ENCODE data around the gene LMO2.

The LMO2 gene

GRCh38 chr11:33863418-33864172 is 28.3 kb downstream of the LMO2 start:
- H3K4me3 ChIP-seq: no peak overlapping the region
- DNase-seq: no peak
- no peaks in the 10 kb centered on the region for H3K36me3 ChIP-seq
- H3K9me3 ChIP-seq: no peaks in the 10 kb centered on the region
- no peak for TF ChIP-seq CTCF (IDR thresholded peaks at IDR 0.05)
- peaks cover 0 to 2% (median 1%) of the 10 kb centered on the region in 4 donors for H3K4me1 ChIP-seq
- peaks cover 0 to 35% of the 10 kb centered on the region in 2 donors for H3K27me3 ChIP-seq
- intact Hi-C loops (cut with DNase I; ENCODE audit: low total_unique reads): no loop called here
- H3K27ac ChIP-seq: no peak overlapping the region

- intact Hi-C loops (cut with DNase I; ENCODE audit: low total_unique reads): no loop called here
- no peak overlapping the region for H3K27ac ChIP-seq
Measured at GRCh38 chr11:33861941-33862589, 29.8 kb downstream of the LMO2 start.

GRCh38 chr11:33861386-33861785 is 30.5 kb downstream of the LMO2 start:
- TF ChIP-seq CTCF (IDR thresholded peaks at IDR 0.05): no peak
- H3K27ac ChIP-seq: no peak overlapping the region
- H3K27me3 ChIP-seq: peaks cover 0 to 32% of the 10 kb centered on the region in 2 donors
- intact Hi-C loops (cut with DNase I; ENCODE audit: low total_unique reads): no loop called here
- no peaks in the 10 kb centered on the region for H3K9me3 ChIP-seq
- no peaks in the 10 kb centered on the region for H3K4me1 ChIP-seq
- no peaks in the 10 kb centered on the region for H3K36me3 ChIP-seq
- no peak for DNase-seq
- H3K4me3 ChIP-seq: no peak overlapping the region

More at GRCh38 chr11:33861941-33862589, 29.8 kb downstream of the LMO2 start:
- DNase-seq: no peak
- Histone ChIP-seq H3K4me3 (no peak overlapping the region), H3K27me3 (peaks cover 0 to 37% of the 10 kb centered on the region in 2 donors), H3K9me3 (no peaks in the 10 kb centered on the region), H3K36me3 (no peaks in the 10 kb centered on the region), H3K4me1 (no peaks in the 10 kb centered on the region)
- no peak for TF ChIP-seq CTCF (IDR thresholded peaks at IDR 0.05)

GRCh38 chr11:33860926-33861325 is 30.9 kb downstream of the LMO2 start:
- no peaks in the 10 kb centered on the region for H3K4me1 ChIP-seq
- H3K9me3 ChIP-seq: no peaks in the 10 kb centered on the region
- no peak for TF ChIP-seq CTCF (IDR thresholded peaks at IDR 0.05)
- intact Hi-C loops (cut with DNase I; ENCODE audit: low total_unique reads): no loop called here
- H3K27ac ChIP-seq: no peak overlapping the region
- H3K27me3 ChIP-seq: peaks cover 0 to 31% of the 10 kb centered on the region in 2 donors
- H3K36me3 ChIP-seq: no peaks in the 10 kb centered on the region
- H3K4me3 ChIP-seq: no peak overlapping the region
- no peak for DNase-seq

- H3K27ac ChIP-seq: no peak overlapping the region
- no peaks in the 10 kb centered on the region for H3K4me1 ChIP-seq
- intact Hi-C loops (cut with DNase I; ENCODE audit: low total_unique reads): loop anchor here (10.0 kb wide), 1 partner anchor 115 kb away; no protein-coding TSS in a partner anchor
- no peak for DNase-seq
- H3K4me3 ChIP-seq: no peak overlapping the region
- no peaks in the 10 kb centered on the region for H3K36me3 ChIP-seq
- TF ChIP-seq CTCF (IDR thresholded peaks at IDR 0.05): no peak
- H3K9me3 ChIP-seq: no peaks in the 10 kb centered on the region
- peaks cover 0 to 27% of the 10 kb centered on the region in 2 donors for H3K27me3 ChIP-seq
Measured at GRCh38 chr11:33859306-33859705, 32.6 kb downstream of the LMO2 start.

Data from tibial artery (tissue), 4 donors.